GM18858 (cell line): ENCODE data around the gene AREG.

Experiments used
- ATAC-seq: cut with Tn5 transposase; IDR thresholded peaks from one replicate; pipeline ENCODE4 v1.9.1; 2021; ENCODE audit not compliant: unreplicated experiment

Gene AREG

GRCh38 chr4:74431113-74431826 lies 13.7 kb upstream of the AREG start:
- ATAC-seq = peak; percentile 59

- no peak for ATAC-seq
These were observed 11.9 kb upstream of the AREG start for GRCh38 chr4:74433043-74433442.

GRCh38 chr4:74433541-74434172 lies 11.3 kb upstream of the AREG start:
- no peak for ATAC-seq

GRCh38 chr4:74435296-74435695 lies 9.6 kb upstream of the AREG start:
- no peak for ATAC-seq

GRCh38 chr4:74437866-74438265 lies 7.1 kb upstream of the AREG start:
- no peak for ATAC-seq

GRCh38 chr4:74438661-74439060 lies 6.3 kb upstream of the AREG start:
- ATAC-seq = no peak

- ATAC-seq = no peak
These were observed 5.0 kb upstream of the AREG start for GRCh38 chr4:74439952-74440351.

- ATAC-seq = no peak
These were observed 4.6 kb upstream of the AREG start for GRCh38 chr4:74440356-74440755.

GRCh38 chr4:74441744-74442143 lies 3.2 kb upstream of the AREG start:
- no peak for ATAC-seq

- ATAC-seq = no peak
These were observed 1.4 kb downstream of the AREG start for GRCh38 chr4:74446193-74446868.

GRCh38 chr4:74446896-74447295 lies 2.0 kb downstream of the AREG start:
- ATAC-seq = no peak

GRCh38 chr4:74447636-74448233 lies 2.8 kb downstream of the AREG start:
- ATAC-seq = no peak

- ATAC-seq = no peak
These were observed 4.8 kb downstream of the AREG start for GRCh38 chr4:74449571-74450297.

- no peak for ATAC-seq
These were observed 5.4 kb downstream of the AREG start for GRCh38 chr4:74450298-74450683.

- no peak for ATAC-seq
These were observed 6.3 kb downstream of the AREG start for GRCh38 chr4:74451214-74451661.

GRCh38 chr4:74453037-74453635 lies 8.2 kb downstream of the AREG start:
- no peak for ATAC-seq

- ATAC-seq = no peak
These were observed 9.2 kb downstream of the AREG start for GRCh38 chr4:74453829-74454742.

GRCh38 chr4:74455361-74456055 lies 10.6 kb downstream of the AREG start:
- no peak for ATAC-seq
